ENCODE results near the gene CRTAC1.

DNA sequence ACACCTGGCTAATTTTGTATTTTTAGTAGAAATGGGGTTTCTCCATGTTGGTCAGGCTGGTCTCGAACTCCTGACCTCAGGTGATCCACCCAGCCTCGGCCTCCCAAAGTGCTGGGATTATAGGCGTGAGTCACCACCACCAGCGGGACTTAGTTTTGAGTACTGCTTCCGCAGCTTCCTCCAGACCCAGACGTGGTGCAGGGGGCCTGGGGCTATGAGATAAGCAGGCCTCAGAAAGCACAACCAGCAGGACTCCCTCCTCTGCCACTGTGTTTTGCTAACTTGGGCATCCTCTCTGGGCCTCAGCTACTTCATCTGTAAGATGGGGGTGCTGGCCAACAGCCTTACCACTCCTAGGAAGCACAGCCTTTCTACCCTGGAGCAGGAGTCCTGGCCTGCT lies 143.0 kb downstream of the CRTAC1 start:
- TF ChIP-seq, protein P1, sequence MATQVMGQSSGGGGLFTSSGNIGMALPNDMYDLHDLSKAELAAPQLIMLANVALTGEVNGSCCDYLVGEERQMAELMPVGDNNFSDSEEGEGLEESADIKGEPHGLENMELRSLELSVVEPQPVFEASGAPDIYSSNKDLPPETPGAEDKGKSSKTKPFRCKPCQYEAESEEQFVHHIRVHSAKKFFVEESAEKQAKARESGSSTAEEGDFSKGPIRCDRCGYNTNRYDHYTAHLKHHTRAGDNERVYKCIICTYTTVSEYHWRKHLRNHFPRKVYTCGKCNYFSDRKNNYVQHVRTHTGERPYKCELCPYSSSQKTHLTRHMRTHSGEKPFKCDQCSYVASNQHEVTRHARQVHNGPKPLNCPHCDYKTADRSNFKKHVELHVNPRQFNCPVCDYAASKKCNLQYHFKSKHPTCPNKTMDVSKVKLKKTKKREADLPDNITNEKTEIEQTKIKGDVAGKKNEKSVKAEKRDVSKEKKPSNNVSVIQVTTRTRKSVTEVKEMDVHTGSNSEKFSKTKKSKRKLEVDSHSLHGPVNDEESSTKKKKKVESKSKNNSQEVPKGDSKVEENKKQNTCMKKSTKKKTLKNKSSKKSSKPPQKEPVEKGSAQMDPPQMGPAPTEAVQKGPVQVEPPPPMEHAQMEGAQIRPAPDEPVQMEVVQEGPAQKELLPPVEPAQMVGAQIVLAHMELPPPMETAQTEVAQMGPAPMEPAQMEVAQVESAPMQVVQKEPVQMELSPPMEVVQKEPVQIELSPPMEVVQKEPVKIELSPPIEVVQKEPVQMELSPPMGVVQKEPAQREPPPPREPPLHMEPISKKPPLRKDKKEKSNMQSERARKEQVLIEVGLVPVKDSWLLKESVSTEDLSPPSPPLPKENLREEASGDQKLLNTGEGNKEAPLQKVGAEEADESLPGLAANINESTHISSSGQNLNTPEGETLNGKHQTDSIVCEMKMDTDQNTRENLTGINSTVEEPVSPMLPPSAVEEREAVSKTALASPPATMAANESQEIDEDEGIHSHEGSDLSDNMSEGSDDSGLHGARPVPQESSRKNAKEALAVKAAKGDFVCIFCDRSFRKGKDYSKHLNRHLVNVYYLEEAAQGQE (IDR thresholded peaks at IDR 0.05) = no peak
- no peak for TF ChIP-seq EGR1 (IDR thresholded peaks at IDR 0.05; ENCODE audit: low read depth in 2 of 2)

Data from liver (tissue), 2 donors.